HG03432 (cell line): Measurements from ENCODE around the gene PSPH.
A peak's percentile ranks its signal among the peaks of the same experiment; 100 is the strongest.
"Not testable (repeated sequence)": the region's sequence is repeated elsewhere in the genome, so short reads cannot be mapped to it uniquely, and the experiment has no call there.

Source experiments
- ATAC-seq: cut with Tn5 transposase; IDR thresholded peaks from one replicate; pipeline ENCODE4 v1.9.1; 2021; ENCODE audit warnings: mild to moderate bottlenecking, moderate library complexity; ENCODE audit not compliant: unreplicated experiment

Gene PSPH

DNA sequence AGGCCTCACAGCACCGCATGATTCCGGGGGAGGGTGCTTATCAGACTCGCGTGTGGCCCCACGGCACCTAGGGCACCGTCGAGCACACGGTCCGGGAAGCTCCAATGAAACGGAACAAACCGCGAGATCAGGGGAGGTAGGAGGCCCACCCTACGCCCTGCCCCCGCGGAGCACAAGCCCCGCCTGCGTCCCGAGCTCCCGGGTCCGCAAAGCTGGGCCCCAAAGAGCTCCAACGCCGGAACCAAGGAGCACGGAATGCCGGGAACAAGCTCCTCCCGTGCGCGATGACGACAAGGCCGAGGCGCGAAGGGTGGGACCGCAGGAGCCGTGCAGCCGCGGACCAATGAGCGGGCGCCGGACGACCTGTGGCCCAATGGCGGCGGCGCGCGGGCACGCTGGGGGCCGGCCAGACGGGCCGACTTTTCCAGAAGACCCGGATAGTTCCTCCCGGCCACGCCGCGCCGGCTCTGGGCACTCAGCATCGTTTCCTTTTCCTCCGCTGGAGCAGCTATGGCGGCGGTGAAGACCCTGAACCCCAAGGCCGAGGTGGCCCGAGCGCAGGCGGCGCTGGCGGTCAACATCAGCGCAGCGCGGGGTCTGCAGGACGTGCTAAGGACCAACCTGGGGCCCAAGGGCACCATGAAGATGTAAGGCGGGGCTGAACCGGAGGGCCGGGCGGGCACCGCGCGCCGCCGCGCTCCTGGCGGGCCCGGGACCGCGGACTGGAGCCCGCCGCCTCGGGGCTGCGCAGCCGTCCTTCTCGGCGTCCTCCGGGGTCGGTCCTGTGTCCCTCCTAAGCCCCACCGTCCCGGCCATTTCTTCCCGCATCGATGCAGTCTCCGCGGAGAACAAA, at the start of gene PSPH, which contains the start of gene CCT6A:
Gene PSPH, minus strand, starts transcription at position 106 of the 853 bp plus-strand sequence. CDS start 30,232 bp downstream, outside the sequence.
Gene CCT6A, plus strand, starts transcription at position 427 of the 853 bp plus-strand sequence. Its CDS starts 84 bp downstream, at position 511.
- peak; percentile 97 for ATAC-seq

- no peak for ATAC-seq
Measured at GRCh38 chr7:56099653-56100052, 48.4 kb upstream of the PSPH start.

- not testable (repeated sequence) for ATAC-seq
Measured at GRCh38 chr7:56098187-56099008, 47.2 kb upstream of the PSPH start.

GRCh38 chr7:56097700-56098099, 46.5 kb upstream of the PSPH start:
- no peak for ATAC-seq

DNA sequence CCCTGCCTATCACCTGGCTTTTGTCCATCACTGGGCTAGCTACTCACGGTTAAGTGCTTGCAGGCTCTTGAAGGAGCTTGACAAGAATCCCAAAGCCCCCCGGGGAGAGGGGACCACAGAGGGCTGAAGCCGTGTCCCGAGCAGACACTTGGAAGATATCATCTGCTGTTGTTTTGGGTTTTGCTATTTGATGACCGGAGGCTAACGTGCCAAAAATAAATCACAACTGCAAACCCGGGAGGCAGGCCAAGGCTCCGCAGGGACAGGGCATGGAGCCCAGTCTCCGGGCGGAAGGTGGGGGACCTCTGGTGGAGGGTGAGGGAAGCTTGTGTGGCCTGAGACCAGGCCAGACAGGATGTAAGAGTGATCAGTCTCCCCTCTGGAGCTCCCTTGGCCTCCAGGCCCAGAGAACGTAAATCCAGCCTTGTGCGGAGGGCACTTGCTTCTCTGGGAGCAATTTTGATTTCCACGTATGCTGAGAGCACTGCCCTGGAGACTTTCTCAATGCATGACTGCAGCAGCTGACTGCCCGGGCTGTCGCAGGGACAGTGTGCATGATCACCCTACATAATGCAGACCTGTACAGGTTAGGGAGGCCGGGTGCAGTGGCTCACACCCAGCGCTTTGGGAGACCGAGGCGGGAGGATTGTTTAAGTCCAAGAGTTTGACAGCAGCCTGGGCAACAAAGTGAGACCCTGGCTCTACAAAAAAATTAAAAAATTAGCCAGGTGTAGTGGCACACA, 41.7 kb upstream of the PSPH start, which contains the start of gene PHKG1:
Gene PHKG1, minus strand, starts transcription at position 164 of the 743 bp plus-strand sequence. CDS start 4,011 bp downstream, outside the sequence.
- no peak for ATAC-seq

DNA sequence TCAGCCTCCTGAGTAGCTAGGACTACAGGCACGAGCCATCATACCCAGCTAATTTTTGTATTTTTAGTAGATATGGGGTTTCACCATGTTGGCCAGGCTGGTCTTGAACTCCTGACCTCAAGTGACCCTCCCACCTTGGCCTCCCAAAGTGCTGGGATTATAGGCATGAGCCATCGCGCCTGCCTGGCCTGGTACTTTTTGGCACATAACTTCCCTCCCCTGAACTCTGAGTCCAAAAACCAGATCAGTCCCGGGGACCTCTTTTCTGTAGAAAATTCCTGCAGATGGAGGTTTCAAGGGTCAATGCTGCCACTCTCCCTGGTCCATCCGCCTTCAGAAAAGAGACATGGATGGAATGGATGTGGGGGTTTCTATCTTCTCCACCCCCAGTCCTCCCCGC, 41.1 kb upstream of the PSPH start:
- ATAC-seq = not testable (repeated sequence)

- ATAC-seq = no peak
Measured at GRCh38 chr7:56091591-56091990, 40.3 kb upstream of the PSPH start.

GRCh38 chr7:56087445-56087844, 36.2 kb upstream of the PSPH start:
- ATAC-seq = no peak

GRCh38 chr7:56086761-56087160, 35.5 kb upstream of the PSPH start:
- no peak for ATAC-seq

DNA sequence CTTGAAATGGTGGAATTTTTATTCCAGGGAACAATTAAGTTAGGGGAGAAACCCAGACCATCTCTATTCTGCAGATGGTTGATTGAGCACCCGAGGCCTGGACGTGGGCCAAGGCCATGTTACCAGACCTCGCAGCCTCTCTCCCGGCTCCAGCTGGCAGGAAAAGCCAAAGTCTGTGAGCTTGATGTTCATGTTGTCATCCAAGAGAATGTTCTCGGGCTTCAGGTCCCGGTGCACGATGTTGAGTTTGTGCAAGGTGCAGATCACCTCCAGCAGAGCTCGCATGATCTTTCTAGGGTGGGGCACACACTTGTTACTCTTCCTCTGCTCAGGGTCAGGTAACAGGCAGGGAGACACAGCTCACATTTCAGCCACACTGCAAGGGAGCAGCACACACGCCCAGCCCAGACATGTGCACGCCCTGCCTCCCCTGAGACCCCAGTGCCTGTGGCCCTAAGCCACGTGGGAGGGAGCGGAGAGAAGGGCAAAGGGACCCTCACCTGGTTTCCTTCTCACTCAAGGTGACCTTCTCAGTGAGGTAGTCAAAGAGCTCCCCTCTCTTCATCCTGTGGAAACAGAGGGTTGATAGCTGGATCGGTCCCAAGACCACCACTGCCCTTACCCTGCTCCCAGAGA, 32.0 kb upstream of the PSPH start:
- no peak for ATAC-seq

DNA sequence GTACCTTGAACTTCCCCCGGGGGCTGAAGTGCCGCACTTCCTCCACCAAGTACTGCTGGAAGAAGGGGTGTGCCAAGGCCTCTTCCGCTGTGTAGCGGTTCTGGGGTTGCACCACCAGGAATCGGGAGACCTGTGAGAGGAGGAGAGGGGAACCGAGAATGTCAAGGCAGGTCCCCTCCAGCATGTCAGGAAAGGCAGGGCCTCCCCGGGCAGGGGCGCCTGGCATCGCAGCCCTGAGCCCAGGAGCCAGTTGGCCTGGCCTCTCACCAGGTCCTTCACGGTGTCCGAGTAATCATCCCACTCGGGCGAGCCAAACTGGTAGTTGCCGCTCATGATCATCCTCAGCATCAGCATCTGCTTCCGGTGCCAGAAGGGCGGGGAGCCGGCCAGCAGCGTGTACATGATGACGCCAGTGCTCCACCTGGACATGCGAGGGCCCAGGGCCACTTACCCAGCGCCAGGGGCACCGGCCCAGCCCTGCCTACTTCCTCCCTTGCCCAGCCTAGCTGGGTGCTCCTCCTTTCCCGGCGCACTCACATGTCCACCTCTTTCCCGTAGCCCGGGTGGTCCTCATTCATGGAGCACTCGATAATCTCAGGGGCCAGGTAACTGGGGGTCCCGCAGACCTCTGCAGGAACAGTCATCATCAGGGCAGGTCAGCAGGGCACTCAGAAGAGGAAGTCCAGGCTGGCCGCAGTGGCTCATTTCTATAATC, 30.5 kb upstream of the PSPH start:
- no peak for ATAC-seq

- not testable (repeated sequence) for ATAC-seq
Measured at GRCh38 chr7:56080726-56081435, 29.6 kb upstream of the PSPH start.

- no peak for ATAC-seq
Measured at GRCh38 chr7:56079450-56080185, 28.4 kb upstream of the PSPH start.

GRCh38 chr7:56078196-56078595, 27.0 kb upstream of the PSPH start:
- ATAC-seq = no peak

DNA sequence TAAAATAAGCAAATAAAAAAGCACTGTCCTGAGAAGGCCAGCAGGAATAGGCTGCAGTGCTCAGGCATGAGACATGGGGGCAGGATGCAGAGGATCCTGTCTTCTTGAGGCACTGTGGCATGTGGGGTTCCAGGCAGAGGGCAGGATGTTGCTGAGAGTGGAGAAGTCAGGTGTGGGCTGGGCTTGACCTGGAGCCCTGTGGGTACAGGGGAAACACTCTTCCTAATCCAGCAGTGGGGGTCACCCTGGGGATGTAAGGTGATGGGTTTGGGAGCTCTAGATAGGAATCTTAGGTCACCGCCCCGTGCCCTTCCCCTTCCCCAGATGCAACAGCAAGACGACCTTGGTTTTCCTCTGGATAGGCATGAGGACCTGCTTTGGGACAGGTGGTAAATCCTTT, 26.4 kb upstream of the PSPH start:
- ATAC-seq = no peak

GRCh38 chr7:56074371-56074791, 23.1 kb upstream of the PSPH start:
- ATAC-seq = peak; percentile 95

- not testable (repeated sequence) for ATAC-seq
Measured at GRCh38 chr7:56066376-56066775, 15.1 kb upstream of the PSPH start.

DNA sequence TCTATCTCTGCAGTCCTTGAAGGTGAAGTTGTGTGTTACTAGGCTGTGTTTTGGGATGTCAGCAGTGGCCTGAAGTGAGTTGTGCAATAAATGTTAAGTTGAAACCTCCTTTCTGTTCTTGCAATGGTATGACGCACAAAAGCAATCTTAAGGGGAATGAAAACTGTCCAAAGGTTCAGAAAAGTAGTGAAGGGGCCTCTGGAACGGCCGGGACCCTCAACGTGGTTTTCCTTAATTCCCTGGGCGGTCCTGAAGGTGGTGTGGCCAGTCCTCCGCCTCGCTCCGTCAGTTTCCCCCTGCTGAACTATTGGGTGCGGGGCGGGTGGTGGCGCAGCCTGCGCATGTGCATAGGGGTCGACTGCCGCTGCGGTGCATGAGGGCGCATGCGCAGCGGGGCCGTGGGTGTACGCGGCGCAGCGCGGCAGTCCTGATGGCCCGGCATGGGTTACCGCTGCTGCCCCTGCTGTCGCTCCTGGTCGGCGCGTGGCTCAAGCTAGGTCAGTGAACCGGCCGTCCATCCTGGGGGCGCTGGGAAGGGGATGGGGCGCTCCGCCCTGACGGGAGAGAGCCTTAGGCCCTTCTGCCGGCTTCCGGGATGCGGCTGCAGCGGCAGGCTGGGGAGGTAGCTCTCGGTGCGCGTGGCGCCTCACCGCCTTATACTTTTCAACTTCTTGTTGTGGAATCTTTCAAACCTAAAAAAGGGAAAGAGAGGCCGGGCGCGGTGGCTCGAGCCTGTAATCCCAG, 12.8 kb upstream of the PSPH start, which contains the start of gene SUMF2:
Gene SUMF2, plus strand, starts transcription at position 405 of the 744 bp plus-strand sequence. Its CDS starts 26 bp downstream, at position 431.
- peak; percentile 92 for ATAC-seq
